ENCODE results near the gene S100A5. TPM values are rescaled to one million over a fixed set of nuclear protein-coding genes. Genes with fewer than 3 reads are reported as not detected.

S100A5 gene, protein sequence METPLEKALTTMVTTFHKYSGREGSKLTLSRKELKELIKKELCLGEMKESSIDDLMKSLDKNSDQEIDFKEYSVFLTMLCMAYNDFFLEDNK
- not detected in 2 replicates for total RNA-seq

DNA sequence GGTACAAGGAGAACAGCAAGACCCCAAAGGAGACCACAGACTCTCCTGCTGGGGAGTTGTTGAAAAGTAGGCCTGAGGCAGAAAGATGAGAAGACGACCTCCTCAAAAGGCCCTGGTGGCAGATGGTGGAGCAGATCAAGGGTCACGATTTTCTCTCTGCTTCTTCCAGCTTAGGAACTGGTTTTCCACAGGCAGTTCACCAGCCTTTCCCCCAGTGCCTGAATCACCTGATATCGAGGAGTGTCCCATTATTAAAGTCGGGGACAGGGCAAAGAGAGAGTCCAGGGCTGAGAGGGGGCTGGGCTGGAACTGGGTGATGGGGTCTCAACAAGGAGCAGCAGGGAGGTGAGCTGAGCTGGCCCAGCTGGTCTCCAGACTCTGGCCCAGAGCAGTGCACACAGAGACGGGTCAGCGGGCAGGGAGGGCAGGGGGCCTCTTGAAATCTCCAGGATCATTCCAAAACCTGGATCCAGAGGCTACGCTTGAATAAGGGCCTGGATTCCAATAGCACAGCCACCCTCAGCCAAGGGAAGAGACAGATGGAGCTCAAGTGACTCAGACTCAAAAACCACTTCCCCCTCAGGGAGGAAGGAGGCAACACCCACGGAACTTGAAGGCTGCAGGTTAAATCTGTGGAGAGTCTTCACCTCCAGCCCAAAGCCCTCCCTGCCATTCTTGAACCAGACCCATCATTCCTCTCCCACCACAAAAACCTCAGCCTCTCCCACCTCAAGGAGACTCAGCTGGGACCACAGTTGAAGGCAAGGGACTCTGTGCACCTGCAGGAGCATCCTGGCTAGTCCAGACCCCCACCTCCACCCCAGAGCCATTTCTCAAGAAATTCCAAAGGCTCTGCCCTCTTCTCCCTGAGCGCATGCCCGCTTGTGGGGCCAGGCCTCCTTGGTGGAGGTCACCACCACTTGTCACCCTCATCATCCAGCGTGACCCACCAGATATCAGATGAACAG lies at the start of gene S100A5:
TSS of gene S100A5 (minus strand) at position 541 of the 968 bp plus-strand sequence. CDS start 743 bp downstream, outside the sequence.

DNA sequence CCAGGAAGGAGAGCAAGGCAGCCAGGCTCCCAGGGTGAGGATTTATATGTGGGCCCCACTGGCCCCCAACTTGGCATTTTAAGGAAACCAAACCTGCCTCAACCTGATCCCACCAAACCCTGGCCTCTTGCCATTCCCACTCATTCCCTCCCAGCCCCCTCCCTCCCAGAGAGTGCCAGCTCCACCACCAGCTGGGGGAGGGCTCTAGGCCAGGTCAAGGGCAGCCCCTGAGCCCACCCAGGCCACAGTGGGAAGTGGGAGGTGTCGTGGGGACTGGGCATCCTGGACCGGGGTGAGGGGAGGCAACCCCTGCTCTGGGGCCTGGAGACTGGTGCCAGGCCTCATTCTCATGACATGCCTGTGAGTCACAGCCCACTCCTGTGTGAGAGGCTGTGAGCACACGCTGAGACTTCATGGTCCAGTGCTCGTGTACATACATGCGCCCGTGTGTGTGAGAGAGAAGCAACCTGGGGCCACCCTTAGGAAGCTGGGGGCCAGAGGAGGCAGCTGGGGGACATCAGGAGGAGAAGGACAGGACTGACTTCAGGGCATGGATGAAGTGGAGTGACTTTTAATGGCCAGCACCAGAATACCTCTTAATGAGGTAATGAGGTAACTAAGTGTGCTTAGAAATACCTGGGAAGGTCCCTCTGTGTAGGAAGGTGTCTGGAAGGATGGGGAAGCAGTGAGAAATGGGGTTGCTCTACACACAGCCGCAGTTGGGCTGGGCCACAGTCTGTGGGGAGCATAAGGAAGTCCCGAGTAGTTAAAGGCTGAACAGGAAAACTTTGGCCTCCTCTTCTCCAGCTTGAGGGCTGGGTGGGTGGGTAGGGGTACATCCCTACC lies 25.0 kb upstream of the S100A5 start, which contains the start of gene S100A2:
TSS of gene S100A2 (minus strand) at position 316 of the 846 bp plus-strand sequence. CDS start 1,967 bp downstream, outside the sequence.

DNA sequence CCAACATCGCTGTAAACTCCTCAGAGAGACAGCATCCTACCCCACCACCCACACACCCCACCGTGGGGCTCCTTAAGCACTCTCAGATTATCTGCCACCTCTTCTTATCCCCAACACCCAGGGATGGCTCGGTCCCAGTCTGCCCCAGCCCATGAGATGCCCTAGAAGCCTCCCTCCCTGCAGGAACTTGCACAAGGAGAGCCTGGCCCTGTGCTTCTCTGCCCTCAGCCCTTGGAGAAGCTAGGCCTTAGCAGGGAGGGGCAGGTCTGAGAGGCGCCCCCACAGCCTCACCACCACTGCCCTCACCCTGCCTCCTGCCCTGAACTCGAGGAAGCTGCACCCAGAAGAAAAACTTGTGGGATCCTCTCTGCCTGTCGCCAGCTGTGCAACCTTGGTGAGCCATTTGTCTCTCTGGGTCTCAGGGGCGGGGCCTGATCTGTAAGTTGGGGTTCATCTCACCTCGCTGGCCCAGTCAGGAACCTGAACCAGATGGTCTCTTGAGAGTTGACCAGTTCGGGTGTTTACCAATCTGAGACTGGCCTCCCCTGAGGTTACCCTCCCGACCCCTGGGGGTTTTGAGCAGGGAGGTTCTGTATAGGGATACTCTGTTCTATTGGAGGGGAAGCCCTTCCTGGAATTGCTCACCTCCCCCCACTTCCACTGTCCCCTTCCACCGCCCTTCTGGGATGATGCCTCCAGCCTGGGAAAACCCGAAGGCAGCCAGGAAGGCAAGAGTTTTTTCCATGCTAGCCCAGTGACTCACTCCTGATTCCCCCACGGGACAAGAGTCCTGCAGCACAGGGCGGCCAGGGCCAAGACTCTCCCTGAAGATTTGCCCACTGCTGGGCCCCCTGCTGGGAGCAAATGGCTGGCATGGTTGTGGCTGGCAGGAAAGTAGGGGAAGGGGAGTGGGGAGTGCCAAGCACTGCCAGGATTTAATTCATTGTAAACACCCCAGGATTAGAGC lies 8.3 kb upstream of the S100A5 start, which contains the start of gene S100A3:
TSS of gene S100A3 (minus strand) at position 537 of the 967 bp plus-strand sequence. CDS start 773 bp downstream, outside the sequence.

DNA sequence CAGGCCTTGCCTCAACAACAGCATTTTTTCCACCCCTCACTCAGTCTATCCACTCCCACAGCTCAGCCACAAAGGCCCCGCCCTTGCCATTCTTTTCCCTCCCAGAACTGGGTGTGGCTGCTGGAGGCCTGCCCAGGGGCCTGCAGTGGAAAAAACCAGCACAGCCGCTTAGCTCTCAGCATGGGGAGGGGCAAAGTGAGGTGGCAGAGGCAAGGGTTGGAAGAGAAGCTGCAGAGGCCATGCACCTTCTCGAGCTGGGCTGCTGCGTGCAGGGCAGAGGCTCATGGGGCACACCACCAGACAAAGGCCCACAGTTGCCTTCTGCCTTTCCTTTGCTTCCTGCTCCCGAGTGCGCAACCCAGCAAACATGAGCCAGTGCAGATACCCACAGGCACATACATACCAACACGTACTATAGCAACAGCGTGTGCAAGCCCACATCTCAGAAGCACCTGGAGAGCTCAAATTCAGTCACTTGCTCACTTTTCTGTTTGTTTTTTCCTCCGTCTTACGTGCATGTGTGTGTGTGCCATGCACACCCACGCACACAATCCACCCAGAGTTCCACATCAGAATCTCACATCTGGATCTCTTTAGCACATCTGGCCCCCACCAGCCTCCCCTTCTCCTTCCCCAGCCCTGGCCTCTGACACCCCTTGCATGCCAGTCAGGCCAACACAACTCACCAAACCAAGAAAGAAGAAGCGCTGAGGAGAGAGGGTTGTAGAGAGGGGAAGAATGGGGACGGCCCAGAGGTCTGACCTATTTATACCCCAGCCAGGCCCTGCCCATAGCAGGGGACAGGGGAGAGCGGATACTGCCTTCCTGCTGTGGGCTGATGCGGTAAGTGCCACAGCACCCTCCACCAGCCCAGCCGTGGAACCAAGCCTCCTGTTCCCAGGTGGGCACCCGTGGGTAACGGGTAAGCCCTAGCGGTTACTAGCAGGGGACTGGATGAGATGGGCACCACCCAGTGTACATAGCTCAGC lies 4.6 kb upstream of the S100A5 start, which contains the start of gene S100A4:
TSS of gene S100A4 (minus strand) at position 740 of the 989 bp plus-strand sequence. CDS start 1,012 bp downstream, outside the sequence.

DNA sequence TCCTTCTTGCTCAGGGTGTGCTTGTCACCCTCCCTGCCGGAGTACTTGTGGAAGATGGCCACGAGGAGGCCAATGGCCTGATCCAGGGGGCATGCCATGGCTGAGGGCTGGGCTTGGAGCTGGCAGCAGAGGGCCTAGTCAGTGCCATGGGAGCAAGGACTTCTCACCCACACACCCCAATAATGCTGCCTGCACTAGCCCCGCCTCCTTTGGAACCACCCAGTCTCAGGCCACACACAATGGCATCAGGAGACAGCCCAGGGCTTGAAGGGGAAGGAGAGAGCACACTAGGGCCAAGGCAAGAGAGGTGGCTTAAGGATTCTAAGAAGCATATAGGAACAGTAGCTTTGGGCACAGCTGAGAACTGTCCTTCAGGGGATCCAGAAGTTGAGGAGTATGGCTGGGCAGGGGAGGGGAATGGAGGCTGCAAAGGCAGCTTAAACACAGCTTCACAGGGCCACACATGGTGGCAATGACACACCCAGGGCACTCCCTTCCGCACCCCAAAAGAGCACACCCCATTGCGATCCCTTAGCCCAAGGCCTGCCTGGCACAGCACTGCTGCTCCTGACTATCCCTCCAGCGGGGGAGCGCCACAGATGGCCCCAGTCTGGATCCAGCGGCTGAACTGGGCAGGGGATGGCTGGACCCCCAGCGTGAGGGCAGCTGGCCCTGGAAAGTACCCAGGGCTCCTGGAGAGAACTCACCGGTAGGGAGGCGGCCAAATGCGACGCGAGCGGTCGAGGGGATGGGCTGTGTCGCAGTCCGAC lies 5.3 kb downstream of the S100A5 start, which contains the start of gene S100A6:
TSS of gene S100A6 (minus strand) at position 750 of the 770 bp plus-strand sequence. CDS start at position 98, 652 bp downstream.

Other genes starting within 250 kb of the S100A5 start
- gene PGLYRP3, start 228.0 kb downstream of the S100A5 start, total RNA-seq, result not detected in 2 replicates
- not detected in 2 replicates for gene PGLYRP4, start 192.1 kb downstream of the S100A5 start, total RNA-seq
- gene S100A9, start 183.1 kb downstream of the S100A5 start, total RNA-seq, result not detected in 2 replicates
- gene S100A12, start 165.3 kb downstream of the S100A5 start, total RNA-seq, result not detected in 2 replicates
- not detected in 2 replicates for gene S100A8, start 149.9 kb downstream of the S100A5 start, total RNA-seq
- not detected in 2 replicates for gene S100A7A, start 124.4 kb downstream of the S100A5 start, total RNA-seq
- gene S100A7, start 80.3 kb downstream of the S100A5 start, total RNA-seq, result not detected in 2 replicates
- gene S100A6, start 4.9 kb downstream of the S100A5 start, total RNA-seq, result 908 and 1,133 TPM in 2 replicates
- 2.8 and 5.5 TPM in 2 replicates for gene S100A4, start 4.9 kb upstream of the S100A5 start, total RNA-seq
- gene S100A3, start 8.3 kb upstream of the S100A5 start, total RNA-seq, result 9.7 and 12.4 TPM in 2 replicates
- gene S100A2, start 24.9 kb upstream of the S100A5 start, total RNA-seq, result 1.5 and 2.0 TPM in 2 replicates
- 728 and 751 TPM in 2 replicates for gene S100A16, start 72.2 kb upstream of the S100A5 start, total RNA-seq
- gene S100A14, start 75.4 kb upstream of the S100A5 start, total RNA-seq, result not detected in 2 replicates
- 144 and 167 TPM in 2 replicates for gene S100A13, start 86.6 kb upstream of the S100A5 start, total RNA-seq
- not detected in 2 replicates for gene S100A1, start 87.5 kb upstream of the S100A5 start, total RNA-seq
- 37.8 and 48.0 TPM in 2 replicates for gene CHTOP, start 93.1 kb upstream of the S100A5 start, total RNA-seq
- 57.5 and 62.2 TPM in 2 replicates for gene SNAPIN, start 117.8 kb upstream of the S100A5 start, total RNA-seq
- 283 and 310 TPM in 2 replicates for gene ILF2, start 130.1 kb upstream of the S100A5 start, total RNA-seq
- gene NPR1, start 137.8 kb upstream of the S100A5 start, total RNA-seq, result 14.5 and 15.3 TPM in 2 replicates
- gene INTS3, start 187.1 kb upstream of the S100A5 start, total RNA-seq, result 17.8 and 23.6 TPM in 2 replicates
- 15.5 and 18.5 TPM in 2 replicates for gene SLC27A3, start 234.5 kb upstream of the S100A5 start, total RNA-seq

Data from mammary microvascular endothelial cell (primary cell).